Endometrium (tissue), 2 donors: ENCODE data around the gene GPRIN3.

Experiments used
- FAIRE-seq: peaks from 2 replicates; lab custom pipeline; 2012; peaks lifted over from hg19 to GRCh38; lab: Jason Lieb, UNC
- donor health status: control.
- donor health status: control.

GPRIN3 gene

DNA sequence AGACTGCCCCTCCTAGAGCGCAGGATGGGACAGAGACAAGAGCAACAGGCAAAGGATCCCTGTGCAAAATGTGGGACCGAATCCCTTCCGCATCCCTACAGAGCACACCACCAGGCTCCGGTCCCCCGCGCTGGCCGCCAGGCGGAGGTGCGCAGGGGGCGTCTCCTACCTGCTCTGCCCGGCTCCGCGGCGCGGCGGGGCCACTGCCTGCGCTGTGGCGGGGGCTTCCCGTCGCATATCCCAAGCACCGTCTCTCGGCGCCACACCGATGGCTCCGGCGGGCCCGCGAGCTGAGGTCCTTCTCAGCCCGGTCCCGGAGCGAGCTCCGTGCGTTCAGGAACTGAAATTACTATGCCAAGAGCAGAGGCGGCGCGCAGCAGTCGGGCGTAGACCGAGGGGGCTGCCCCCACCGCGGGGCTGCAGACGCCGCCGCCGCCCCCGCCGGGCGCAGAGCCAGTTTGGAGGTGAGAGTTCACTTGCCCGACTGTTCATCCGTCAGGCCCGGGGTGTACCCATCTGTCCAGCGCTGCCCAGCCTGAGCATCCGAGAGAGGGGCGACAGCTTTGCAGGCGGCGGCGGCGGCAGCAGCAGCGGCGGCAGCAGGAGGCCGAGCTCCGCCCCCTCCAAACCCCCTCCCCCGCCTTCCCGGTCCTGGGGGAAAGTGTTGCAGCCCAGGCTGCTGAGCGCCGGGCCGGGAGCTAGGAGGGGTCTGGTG, at the start of gene GPRIN3:
Gene GPRIN3 (minus strand): TSS at position 355 of the 715 bp plus-strand sequence. CDS start 57,690 bp downstream, outside the sequence.
- FAIRE-seq = no peak

- no peak for FAIRE-seq
These were observed 49.7 kb upstream of the GPRIN3 start for GRCh38 chr4:89357340-89357739.

DNA sequence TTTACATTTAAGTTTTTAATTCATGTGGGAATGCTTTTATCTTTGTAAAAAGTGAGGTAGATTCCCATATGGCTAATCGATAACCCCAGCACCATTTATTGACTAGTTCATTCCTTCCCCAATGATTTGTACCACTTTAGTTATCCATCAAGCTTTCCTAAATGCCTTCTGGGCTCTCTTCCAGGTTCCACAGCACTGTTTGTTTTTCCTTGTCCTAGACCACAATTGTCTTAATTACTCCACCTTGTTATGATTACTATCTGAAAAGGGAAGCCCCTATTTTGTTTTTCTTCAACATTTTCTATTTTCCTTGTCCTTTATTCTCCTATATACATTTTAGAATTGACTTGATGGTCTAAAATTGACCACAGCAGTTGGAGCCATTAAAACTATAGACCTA, 48.5 kb upstream of the GPRIN3 start:
- FAIRE-seq = no peak

- FAIRE-seq = no peak
These were observed 45.9 kb upstream of the GPRIN3 start for GRCh38 chr4:89353514-89353913.

DNA sequence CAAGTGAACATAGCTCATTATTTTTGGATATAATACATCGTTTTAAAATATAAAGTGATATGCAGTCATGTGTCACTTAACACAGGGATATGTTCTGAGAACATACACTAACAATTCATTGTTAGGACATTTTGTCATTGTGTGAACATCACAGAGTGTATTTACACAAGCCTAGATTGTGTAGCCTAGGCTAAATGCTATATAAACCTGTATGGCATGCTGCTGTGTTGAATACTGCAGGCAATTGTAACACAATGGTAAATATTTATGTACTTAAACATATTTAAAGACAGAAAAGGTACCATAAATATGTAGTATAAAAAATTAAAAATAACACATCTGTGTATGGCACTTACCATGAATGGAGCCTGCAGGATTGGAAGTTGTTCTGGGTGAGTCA, 44.9 kb upstream of the GPRIN3 start:
- no peak for FAIRE-seq

GRCh38 chr4:89351201-89351600, 43.6 kb upstream of the GPRIN3 start:
- FAIRE-seq = no peak

GRCh38 chr4:89347363-89348025, 39.9 kb upstream of the GPRIN3 start:
- FAIRE-seq = no peak

- FAIRE-seq = no peak
These were observed 37.0 kb upstream of the GPRIN3 start for GRCh38 chr4:89344571-89344970.

- no peak for FAIRE-seq
These were observed 30.6 kb upstream of the GPRIN3 start for GRCh38 chr4:89338206-89338605.

- FAIRE-seq = no peak
These were observed 30.1 kb upstream of the GPRIN3 start for GRCh38 chr4:89337681-89338080.

DNA sequence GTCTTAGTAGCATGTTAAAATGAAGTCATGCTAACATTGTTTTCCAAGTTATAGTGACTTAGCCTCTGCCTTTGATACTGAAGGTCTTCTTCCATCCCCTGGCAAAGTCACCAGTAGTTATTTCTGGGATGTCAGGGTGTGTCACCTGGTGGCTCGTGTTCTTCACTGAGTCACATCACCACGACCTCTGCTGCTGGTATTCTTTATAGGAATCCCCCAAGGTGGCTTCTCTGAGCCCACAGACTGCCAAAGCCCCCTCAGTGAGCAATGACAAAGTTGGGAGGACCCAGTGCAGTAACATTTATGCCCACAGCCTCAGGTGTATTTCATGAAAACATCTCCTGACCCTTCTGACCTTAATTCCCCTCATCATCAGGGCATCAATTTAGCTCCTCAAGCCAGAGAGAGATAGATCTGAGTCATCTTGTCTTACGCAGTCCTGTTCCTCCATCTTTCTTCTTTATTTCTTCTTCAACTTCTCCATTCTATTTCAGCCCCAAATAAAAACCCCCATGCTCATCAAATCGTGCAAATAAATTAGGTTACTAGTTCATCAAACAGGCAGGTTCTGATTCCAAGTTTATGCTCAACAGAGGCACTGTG, 29.3 kb upstream of the GPRIN3 start:
- FAIRE-seq = no peak

- no peak for FAIRE-seq
These were observed 27.2 kb upstream of the GPRIN3 start for GRCh38 chr4:89334830-89335229.

DNA sequence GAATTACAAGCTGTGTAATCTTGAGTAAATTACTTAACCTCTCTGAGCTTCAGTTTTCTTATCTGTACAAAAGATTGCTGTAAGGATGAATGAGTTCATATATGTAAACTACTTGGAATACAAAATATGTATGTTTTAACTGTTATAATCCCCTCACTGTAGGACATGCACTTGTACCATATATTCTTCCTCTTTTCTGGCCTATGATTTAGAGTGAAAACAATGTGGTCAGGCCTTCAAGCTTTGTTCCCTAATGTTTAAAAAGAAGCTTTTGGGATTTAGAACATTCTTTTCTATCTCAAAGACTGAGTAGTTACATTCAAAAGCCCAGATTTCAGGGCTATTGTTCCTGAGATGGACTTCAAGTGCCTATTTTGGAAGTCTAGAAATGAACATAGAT, 26.7 kb upstream of the GPRIN3 start:
- no peak for FAIRE-seq

- no peak for FAIRE-seq
These were observed 24.3 kb upstream of the GPRIN3 start for GRCh38 chr4:89331686-89332544.

DNA sequence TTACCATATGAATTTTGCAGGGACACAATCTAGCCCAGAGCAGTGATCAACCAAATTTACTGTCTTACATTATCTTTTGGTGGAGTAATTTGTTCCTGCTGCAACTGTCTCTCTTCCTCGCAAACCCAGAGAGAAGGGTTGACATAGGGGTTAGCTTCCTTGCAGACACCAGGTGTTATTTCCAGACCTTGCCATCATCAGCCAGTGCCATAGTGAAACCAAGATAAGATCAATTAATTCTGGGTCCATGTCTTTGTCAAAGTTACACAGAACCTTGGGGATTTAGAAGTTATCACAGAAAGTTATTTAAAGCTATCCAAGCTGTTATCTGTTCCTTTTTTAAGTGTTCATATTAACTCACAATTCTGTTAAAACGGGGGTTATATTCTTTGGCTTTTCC, 23.6 kb upstream of the GPRIN3 start:
- no peak for FAIRE-seq

GRCh38 chr4:89329280-89329679, 21.7 kb upstream of the GPRIN3 start:
- no peak for FAIRE-seq

DNA sequence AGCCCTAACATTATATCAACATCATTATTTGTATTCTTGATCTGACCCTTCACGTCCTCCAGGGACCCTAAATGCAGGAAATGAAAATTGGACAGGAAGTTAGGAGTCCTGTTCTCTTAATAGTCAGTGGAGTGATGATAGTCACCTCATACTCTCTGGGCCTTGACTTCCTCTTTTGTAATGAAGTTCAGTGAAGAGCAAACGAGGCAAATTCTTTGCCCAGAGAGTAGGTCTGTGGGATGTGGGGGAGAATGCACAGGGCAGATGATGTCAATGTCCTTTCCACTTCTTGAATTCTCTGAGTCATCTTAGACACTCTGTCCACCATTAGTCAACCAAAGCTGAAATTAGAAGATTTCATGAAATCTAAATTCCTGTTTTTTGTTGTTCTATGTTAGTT, 17.1 kb upstream of the GPRIN3 start:
- FAIRE-seq = no peak

GRCh38 chr4:89322671-89323070, 15.1 kb upstream of the GPRIN3 start:
- FAIRE-seq = no peak

DNA sequence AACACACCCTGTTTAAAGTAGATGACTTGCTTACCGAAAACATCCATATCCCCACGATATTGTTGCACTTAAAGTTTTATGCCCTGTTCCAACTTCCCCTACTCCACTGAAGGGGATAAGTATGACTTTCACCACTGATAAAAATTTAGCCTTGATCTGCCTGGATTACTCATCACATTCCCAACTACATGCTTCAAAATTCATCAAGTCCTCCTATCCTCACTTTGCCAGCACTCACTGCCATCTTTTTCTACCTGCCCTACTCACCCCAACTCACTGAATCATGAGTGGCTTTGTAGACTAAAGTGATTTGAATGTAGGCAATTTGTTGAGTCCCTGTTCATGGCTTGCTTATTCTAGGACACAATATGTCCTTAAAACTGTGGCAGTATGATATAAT, 12.2 kb upstream of the GPRIN3 start:
- no peak for FAIRE-seq

DNA sequence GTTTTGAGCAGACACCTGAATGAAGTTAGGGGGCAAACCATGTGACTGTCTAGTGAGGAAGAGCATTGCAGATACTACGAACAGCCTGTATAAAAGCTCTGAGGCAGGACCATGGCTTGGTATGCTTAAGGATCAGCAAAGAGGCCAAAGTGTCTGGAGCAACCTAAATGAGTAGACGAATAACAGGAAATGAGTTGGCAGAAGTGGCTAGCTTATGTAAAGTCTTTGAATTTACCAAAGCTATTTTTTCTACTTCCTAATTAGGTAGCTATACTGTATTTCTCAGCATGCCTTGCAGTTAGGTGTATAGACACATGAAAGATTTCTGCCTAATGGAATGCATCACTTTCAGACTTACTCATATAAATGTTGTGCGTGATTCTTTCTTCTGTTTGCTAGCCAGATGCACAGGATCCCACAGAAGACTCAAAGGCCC, 9.3 kb upstream of the GPRIN3 start:
- no peak for FAIRE-seq

DNA sequence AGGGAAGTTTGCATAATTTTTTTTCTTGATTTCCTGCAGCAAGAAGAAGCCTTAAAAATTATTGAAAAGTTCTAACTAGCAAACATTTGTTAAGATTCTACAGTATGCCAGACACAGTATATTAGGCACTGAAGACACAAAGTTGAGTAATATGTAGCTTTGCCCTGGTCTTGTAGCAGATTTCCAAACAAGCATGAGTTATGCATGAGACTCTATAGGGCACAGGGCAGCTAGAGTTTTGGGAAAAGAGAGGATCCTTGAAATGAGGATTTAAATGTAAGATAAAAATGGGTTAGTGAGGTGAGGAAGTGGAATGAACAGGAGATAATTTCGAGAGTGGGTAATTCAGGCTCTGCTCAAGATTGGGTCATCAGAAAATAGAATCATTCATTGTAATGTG, 8.6 kb upstream of the GPRIN3 start:
- no peak for FAIRE-seq

DNA sequence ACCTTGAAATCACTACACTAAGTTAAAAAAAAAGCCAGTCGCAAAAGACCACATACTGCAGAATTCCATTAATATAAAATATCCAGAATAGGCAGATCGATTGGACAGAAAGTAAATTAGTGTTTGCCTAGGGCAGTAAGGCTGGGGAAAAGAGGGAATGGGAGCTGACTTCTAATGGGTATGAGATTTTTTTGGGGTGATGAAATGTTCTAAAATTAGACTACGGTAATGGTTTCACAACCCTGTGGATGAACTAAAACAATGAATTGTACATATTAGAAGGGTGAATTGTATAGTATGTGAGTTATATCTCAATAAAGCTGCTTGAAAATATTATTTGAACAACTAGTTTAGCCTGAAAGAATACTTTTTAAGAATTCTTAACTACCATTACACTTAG, 6.7 kb upstream of the GPRIN3 start:
- no peak for FAIRE-seq

GRCh38 chr4:89312066-89312465, 4.5 kb upstream of the GPRIN3 start:
- no peak for FAIRE-seq
